ENCODE results near the gene ZNF844. TPM values are rescaled to one million over a fixed set of nuclear protein-coding genes. Genes with fewer than 3 reads are reported as not detected.

Gene ZNF844
- polyA plus RNA-seq, 1 donor (not counting 4 experiments of a cell fraction or from before 2014, with no cell fraction given), result 0.88 TPM

GRCh38 chr19:12042893-12043292, 21.6 kb upstream of the ZNF844 start:
- DNase-seq (ENCODE audit: low read depth, low spot score) (no peak), FAIRE-seq (no peak)
- Histone ChIP-seq H3K4me1 (ENCODE audit: control insufficient read depth, extremely low read depth, insufficient read depth, low read length) (no peaks in the 10 kb centered on the region), H3K36me3 (ENCODE audit: control insufficient read depth in 2 of 2, extremely low read depth in 1 of 2, insufficient read depth in 2 of 2, low read length in 2 of 2) (peaks cover 0 to 4% of the 10 kb centered on the region in 2 experiments), H3K79me2 (ENCODE audit: control insufficient read depth, insufficient read depth, low read length) (no peaks in the 10 kb centered on the region), H3K9ac (ENCODE audit: control insufficient read depth, extremely low read depth, insufficient read depth, low read length) (no peak overlapping the region), H2AFZ (ENCODE audit: control insufficient read depth, low read length) (no peak overlapping the region), H3K9me3 (ENCODE audit: control insufficient read depth, low read depth, low read length) (peaks cover 10% of the 10 kb centered on the region), H3K4me3 (ENCODE audit: control insufficient read depth in 2 of 3, extremely low read depth in 1 of 3, insufficient read depth in 2 of 3, low read depth in 1 of 3, low read length in 3 of 3) (no peak overlapping the region), H3K27ac (ENCODE audit: control insufficient read depth, insufficient read depth, low read length) (no peak overlapping the region), H3K4me2 (ENCODE audit: control insufficient read depth, extremely low read depth, insufficient read depth, low read depth, low read length) (no peak overlapping the region), H4K20me1 (ENCODE audit: control insufficient read depth, extremely low read depth, insufficient read depth, low read length) (no peaks in the 10 kb centered on the region), H3K27me3 (ENCODE audit: control insufficient read depth, extremely low read depth, insufficient read depth, low read length) (no peaks in the 10 kb centered on the region), H3K9me1 (ENCODE audit: control insufficient read depth, extremely low read depth, insufficient read depth, low read length) (no peaks in the 10 kb centered on the region)
- no peak for TF ChIP-seq EZH2 (IDR thresholded peaks at IDR 0.05; ENCODE audit: low read length)
- no peak for TF ChIP-seq CTCF (optimal IDR thresholded peaks at IDR 0.05 in 1 of 3, IDR thresholded peaks at IDR 0.05 in 1 of 3, conservative IDR thresholded peaks at IDR 0.05 in 1 of 3; ENCODE audit: extremely low read depth in 1 of 3, insufficient read depth in 2 of 3, low read length in 3 of 3)
- dilution Hi-C loops (cut with MboI; ENCODE audit: extremely low pct_ligation_motif_present, low sequenced_read_pairs), result no loop called here

- Histone ChIP-seq H3K36me3 (ENCODE audit: control insufficient read depth in 2 of 2, extremely low read depth in 1 of 2, insufficient read depth in 2 of 2, low read length in 2 of 2) (peaks cover 0 to 4% of the 10 kb centered on the region in 2 experiments), H3K4me1 (ENCODE audit: control insufficient read depth, extremely low read depth, insufficient read depth, low read length) (no peaks in the 10 kb centered on the region), H3K9me3 (ENCODE audit: control insufficient read depth, low read depth, low read length) (peaks cover 10% of the 10 kb centered on the region), H2AFZ (ENCODE audit: control insufficient read depth, low read length) (no peak overlapping the region), H3K79me2 (ENCODE audit: control insufficient read depth, insufficient read depth, low read length) (no peaks in the 10 kb centered on the region), H3K4me3 (ENCODE audit: control insufficient read depth in 2 of 3, extremely low read depth in 1 of 3, insufficient read depth in 2 of 3, low read depth in 1 of 3, low read length in 3 of 3) (no peak overlapping the region), H3K4me2 (ENCODE audit: control insufficient read depth, extremely low read depth, insufficient read depth, low read depth, low read length) (no peak overlapping the region), H3K9ac (ENCODE audit: control insufficient read depth, extremely low read depth, insufficient read depth, low read length) (no peak overlapping the region), H3K27me3 (ENCODE audit: control insufficient read depth, extremely low read depth, insufficient read depth, low read length) (no peaks in the 10 kb centered on the region), H3K9me1 (ENCODE audit: control insufficient read depth, extremely low read depth, insufficient read depth, low read length) (no peaks in the 10 kb centered on the region), H3K27ac (ENCODE audit: control insufficient read depth, insufficient read depth, low read length) (no peak overlapping the region), H4K20me1 (ENCODE audit: control insufficient read depth, extremely low read depth, insufficient read depth, low read length) (no peaks in the 10 kb centered on the region)
- no peak for TF ChIP-seq CTCF (optimal IDR thresholded peaks at IDR 0.05 in 1 of 3, IDR thresholded peaks at IDR 0.05 in 1 of 3, conservative IDR thresholded peaks at IDR 0.05 in 1 of 3; ENCODE audit: extremely low read depth in 1 of 3, insufficient read depth in 2 of 3, low read length in 3 of 3)
- TF ChIP-seq EZH2 (IDR thresholded peaks at IDR 0.05; ENCODE audit: low read length), result no peak
- FAIRE-seq, result no peak
- dilution Hi-C loops (cut with MboI; ENCODE audit: extremely low pct_ligation_motif_present, low sequenced_read_pairs), result no loop called here
- no peak for DNase-seq (ENCODE audit: low read depth, low spot score)
Measured at GRCh38 chr19:12043752-12044422, 20.6 kb upstream of the ZNF844 start.
